ENCODE measurements around the gene PAPSS2.
"Not testable (repeated sequence)": the region's sequence is repeated elsewhere in the genome, so short reads cannot be mapped to it uniquely, and the experiment has no call there.

Gene PAPSS2

GRCh38 chr10:87643920-87644319 is 15.8 kb upstream of the PAPSS2 start:
- no peak for DNase-seq

GRCh38 chr10:87644500-87644899 is 15.2 kb upstream of the PAPSS2 start:
- DNase-seq = not testable (repeated sequence)

GRCh38 chr10:87646192-87646909 is 13.3 kb upstream of the PAPSS2 start:
- DNase-seq = no peak

GRCh38 chr10:87646935-87647334 is 12.7 kb upstream of the PAPSS2 start:
- peak; percentile 64 for DNase-seq

GRCh38 chr10:87650838-87651589 is 8.7 kb upstream of the PAPSS2 start:
- DNase-seq = no peak

DNA sequence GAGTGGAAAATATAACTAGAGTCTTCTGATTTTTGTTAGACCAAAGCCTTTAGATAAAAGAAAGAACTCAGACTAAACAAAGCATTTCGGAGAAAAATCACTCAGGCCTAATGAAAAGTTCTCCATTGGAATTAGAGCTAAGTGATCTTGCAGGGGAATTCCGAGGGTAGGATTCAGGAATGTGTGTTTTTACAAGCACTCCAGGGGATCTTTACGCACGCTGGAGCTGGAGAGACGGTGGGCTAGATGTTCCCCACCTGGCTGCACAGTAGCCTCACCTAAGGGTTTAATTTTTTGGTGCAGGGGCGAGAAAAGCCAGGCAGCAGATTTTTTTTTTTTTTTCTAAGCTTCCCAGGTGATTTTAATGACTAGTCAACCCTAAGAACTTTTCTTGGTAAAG is 7.9 kb upstream of the PAPSS2 start:
- no peak for DNase-seq

DNA sequence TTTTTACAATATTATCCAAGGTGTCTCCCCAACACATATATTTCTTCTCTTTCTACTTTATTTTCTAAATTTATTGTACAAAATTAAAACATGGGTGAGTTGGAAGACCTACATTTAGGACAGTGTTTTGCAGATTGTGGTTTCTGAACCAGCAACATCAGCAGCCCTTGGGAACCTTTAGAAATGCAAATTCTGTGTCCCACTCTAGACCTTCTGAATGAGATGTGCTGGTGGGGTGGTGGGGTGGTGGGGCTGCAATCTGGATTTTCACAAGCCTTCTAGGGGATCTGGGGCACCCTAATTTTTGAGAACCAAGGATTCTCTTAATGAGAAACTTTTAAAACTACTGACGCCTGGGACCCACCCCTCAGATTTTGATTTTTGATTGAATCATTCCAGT is 7.4 kb upstream of the PAPSS2 start:
- no peak for DNase-seq

- no peak for DNase-seq
Measured at GRCh38 chr10:87654212-87654611, 5.5 kb upstream of the PAPSS2 start.

GRCh38 chr10:87656431-87657072 is 3.1 kb upstream of the PAPSS2 start:
- DNase-seq = peak; percentile 63

- peak; percentile 96 for DNase-seq
Measured at GRCh38 chr10:87657371-87657770, 2.3 kb upstream of the PAPSS2 start.

GRCh38 chr10:87658321-87658795 is 1.3 kb upstream of the PAPSS2 start:
- DNase-seq = no peak

DNA sequence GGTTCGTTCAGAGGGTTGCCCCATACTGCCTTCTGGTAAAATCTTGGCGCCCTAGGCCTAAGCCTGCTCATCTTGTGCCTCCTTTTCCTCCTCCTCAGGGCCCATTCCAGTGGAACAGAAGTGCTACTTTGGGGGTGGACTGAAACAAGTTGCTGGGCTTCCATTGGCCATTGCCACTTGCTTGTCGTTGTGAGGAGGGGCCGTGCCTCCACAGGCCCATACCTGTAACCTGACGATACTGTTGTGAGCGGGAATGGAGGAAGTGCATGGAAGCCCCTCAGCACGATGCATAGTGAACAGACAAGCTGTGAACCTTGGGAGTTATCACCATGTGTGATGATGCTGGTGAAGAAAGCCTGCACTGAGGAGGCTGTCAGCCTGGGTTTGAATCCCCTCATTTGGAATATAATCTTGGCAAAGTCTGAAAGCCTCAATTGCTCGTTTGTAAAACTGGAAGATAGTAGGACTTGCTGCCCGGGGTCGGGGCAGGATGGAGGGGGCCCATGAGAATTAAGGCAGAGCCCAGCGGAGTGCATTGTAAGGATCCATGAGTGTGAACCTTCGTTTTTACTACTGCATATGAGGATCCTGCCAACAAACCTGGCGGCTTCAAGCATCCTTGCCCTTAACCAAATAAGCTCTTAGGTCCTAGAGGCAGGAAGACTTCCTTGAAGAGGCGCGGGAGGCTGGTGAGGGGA is 671 bp upstream of the PAPSS2 start:
- no peak for DNase-seq

GRCh38 chr10:87660484-87661133 is 931 bp downstream of the PAPSS2 start:
- DNase-seq = no peak

DNA sequence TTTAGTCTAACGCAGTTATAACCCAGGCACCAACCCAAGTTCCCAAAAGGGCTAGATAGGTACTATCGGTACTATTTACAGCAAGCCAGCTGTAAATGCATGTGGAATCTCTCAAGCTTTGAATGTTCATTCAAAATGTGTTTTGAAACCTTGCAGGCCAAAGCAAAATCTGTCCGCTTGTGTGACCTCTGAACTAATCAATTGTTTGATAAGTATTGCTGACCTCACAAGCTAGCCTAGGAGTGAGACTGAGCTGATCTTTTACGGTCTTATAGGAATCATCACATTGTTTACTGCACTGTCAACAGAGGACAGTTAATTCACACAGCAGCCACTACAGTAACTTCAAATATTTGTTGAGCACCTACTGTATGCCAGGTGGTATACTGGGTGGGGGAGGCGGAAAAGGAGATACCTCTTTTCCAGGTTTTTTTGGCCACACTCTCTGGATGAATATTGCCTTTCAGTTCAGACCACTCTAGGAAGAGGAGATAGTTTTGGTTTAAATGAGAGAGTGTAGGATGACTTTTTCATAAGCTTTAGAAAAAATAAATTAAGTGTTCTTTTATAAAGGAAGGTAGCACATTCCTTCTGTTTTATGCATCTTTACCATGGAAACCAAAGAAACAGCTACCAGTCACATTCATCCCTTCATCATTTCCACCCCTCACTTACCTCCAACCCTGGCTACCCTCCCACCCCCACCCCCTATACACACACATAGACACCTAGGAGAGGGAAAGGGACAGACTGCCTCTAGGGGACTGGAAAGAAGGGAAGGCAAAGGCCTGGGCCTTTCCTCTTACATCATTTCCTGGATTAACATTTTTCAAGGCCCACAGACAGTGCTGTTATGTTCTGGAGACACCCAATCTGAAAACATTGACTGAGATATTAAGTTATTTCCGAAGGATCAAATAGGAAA is 2.4 kb downstream of the PAPSS2 start:
- no peak for DNase-seq

DNA sequence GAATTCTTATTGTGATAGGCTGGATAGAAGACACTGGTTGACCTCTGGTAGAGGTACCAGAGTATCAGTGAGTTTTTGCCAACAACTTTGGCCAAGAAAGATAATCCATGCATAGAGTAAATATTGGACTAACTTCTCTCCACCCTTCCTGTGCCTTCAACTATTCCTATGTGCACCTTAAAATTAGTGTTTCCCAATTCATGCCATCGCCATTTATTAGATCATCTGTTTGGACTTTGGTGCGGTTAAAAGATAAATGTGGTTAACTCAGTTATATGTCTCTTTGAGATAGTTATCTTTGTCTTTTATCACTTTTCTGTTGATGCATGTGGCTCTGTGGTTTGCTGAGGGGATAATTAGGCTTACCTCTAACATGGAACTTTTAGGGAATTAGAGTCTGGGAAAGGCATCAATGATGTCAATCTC is 4.6 kb downstream of the PAPSS2 start:
- DNase-seq = no peak

- no peak for DNase-seq
Measured at GRCh38 chr10:87667493-87667892, 7.8 kb downstream of the PAPSS2 start.

DNA sequence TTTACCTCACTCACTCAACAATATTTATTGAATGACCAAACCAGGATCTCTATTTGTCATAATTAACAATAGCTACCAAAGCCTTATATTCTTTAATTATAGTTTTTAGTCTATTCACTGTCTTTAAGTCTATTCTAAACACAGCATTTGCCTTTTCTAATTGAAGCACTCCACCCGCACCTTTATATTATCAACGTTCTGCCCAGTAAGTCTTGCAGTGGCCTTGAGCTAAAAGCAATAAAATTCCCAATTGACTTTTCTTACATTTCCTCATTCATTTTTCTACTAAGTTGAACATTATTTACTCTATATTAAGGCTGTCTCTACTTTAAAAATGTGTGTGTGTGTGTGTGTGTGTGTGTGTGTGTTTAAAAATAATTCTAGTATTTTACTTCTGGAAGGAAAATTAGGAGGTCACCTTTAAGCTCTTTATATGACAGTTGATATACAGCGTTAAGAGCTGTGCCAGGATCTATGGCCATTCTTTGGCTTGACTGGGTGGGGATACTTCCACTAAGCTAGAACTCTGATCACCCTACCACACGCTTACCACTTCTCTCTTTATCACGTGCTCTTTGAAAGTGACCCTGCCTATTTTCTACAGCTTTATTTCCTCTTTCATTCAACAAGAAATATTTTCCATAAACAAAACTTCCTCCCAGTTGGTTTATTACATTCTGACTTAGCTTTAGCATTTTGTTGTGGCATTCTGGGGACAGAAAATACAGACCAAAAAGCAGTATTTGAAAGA is 8.8 kb downstream of the PAPSS2 start:
- peak; percentile 60 for DNase-seq

- no peak for DNase-seq
Measured at GRCh38 chr10:87669752-87670151, 10.1 kb downstream of the PAPSS2 start.

DNA sequence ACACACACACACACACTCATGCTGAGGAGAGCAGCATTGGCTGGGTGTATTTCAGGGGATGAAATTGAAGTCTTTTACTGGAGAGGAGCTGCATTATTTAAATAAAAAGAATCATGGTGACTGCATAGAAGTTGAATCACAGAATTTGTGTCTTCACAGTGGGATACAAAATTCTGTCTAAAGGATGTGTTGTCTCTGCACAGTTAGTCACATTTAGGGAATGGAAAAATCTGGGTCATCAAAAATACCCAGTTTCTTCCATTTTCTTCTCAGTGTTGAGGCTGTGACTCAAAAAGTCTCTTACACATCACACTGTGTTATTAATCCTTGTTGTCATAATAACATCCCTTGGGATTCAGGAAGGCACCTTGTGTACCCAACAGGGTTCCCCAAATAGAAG is 10.9 kb downstream of the PAPSS2 start:
- peak; percentile 23 for DNase-seq

- DNase-seq = peak; percentile 11
Measured at GRCh38 chr10:87671139-87671815, 11.6 kb downstream of the PAPSS2 start.
